Measurements from ENCODE around the gene ADCY2.

GRCh38 chr5:7622498-7622897, 226.6 kb downstream of the ADCY2 start:
- TF ChIP-seq CTCF (conservative IDR thresholded peaks at IDR 0.05; ENCODE audit: low read depth, low read length) (no peak), EZH2 (IDR thresholded peaks at IDR 0.05; ENCODE audit: borderline replicate concordance, low read depth, low read length, poor library complexity, severe bottlenecking) (no peak)
